HepG2 (cell line): ENCODE measurements around the gene EGFL8. TPM values are rescaled to one million over a fixed set of nuclear protein-coding genes. Genes with fewer than 3 reads are reported as not detected.

ENCODE experiments used
- ATF4 ChIP-seq, 2 experiments: fragments of 450-650 bp in 1 of 2; sonication (generic) in 1 of 2; formaldehyde crosslinking; IDR thresholded peaks; 2 replicates each; pipeline versions ENCODE4 v1.5.0 to v1.8.0; 2020 to 2022; ENCODE audit warnings: mild to moderate bottlenecking in 1 of 2, missing genetic modification reagents in 1 of 2
- CSRNP2 ChIP-seq: sonication (generic); formaldehyde crosslinking; conservative IDR thresholded peaks from 2 replicates; pipeline ENCODE4 v1.8.0; 2022; ENCODE audit warnings: low read depth, missing genetic modification reagents
- DNMT3B ChIP-seq: conservative IDR thresholded peaks from 2 replicates; pipeline ENCODE4 v1.6.1; 2016; ENCODE audit warnings: missing biosample characterization, control low read depth
- GABPA ChIP-seq, 2 experiments: IDR thresholded peaks; 2 replicates each; pipeline ENCODE4 v1.6.1; 2011 to 2016; ENCODE audit warnings: low read depth in 2 of 2, low read length in 1 of 2, missing biosample characterization in 1 of 2, missing genetic modification characterization in 1 of 2
- HNRNPL ChIP-seq: fragments of 200-400 bp; formaldehyde crosslinking; IDR thresholded peaks from 2 replicates; pipeline ENCODE4 v1.6.1; 2017; ENCODE audit warnings: mild to moderate bottlenecking, low read depth, low read length
- MAFG ChIP-seq: sonication (generic); formaldehyde crosslinking; IDR thresholded peaks from 2 replicates; pipeline ENCODE4 v1.5.1; 2020; ENCODE audit warnings: mild to moderate bottlenecking, missing genetic modification reagents
- NFIB ChIP-seq: sonication (generic); formaldehyde crosslinking; IDR thresholded peaks from 2 replicates; pipeline ENCODE4 v1.9.0; 2021; ENCODE audit warnings: missing genetic modification reagents, mild to moderate bottlenecking, borderline replicate concordance
- REPIN1 ChIP-seq: sonication (generic); formaldehyde crosslinking; IDR thresholded peaks from 2 replicates; pipeline ENCODE4 v1.8.0; 2022; ENCODE audit warnings: missing genetic modification reagents, low read depth, mild to moderate bottlenecking, borderline replicate concordance
- RXRB ChIP-seq: IDR thresholded peaks from 2 replicates; pipeline ENCODE4 v1.6.1; 2016; ENCODE audit warnings: borderline replicate concordance, missing genetic modification reagents, missing compliant biosample characterization
- SPEN ChIP-seq: sonication (generic); formaldehyde crosslinking; IDR thresholded peaks from 2 replicates; pipeline ENCODE4 v1.5.1; 2020; ENCODE audit warnings: low read depth, mild to moderate bottlenecking, missing genetic modification reagents
- TEF ChIP-seq: sonication (generic); formaldehyde crosslinking; IDR thresholded peaks from 2 replicates; pipeline ENCODE4 v1.5.0; 2020; ENCODE audit warnings: missing genetic modification reagents
- TERF1 ChIP-seq: sonication (generic); formaldehyde crosslinking; IDR thresholded peaks from 2 replicates; pipeline ENCODE4 v1.8.0; 2022; ENCODE audit warnings: mild to moderate bottlenecking, missing genetic modification reagents, moderate library complexity
- ZBTB2 ChIP-seq: sonication (generic); formaldehyde crosslinking; IDR thresholded peaks from 2 replicates; pipeline ENCODE4 v1.8.0; 2022; ENCODE audit warnings: low read depth, missing genetic modification reagents
- ZBTB38 ChIP-seq: sonication (generic); formaldehyde crosslinking; IDR thresholded peaks from 2 replicates; pipeline ENCODE4 v1.5.1; 2020; ENCODE audit warnings: mild to moderate bottlenecking, missing genetic modification reagents
- ZNF354B ChIP-seq: sonication (generic); formaldehyde crosslinking; IDR thresholded peaks from 2 replicates; pipeline ENCODE4 v1.8.0; 2022; ENCODE audit warnings: mild to moderate bottlenecking, missing genetic modification reagents
- ZNF484 ChIP-seq: sonication (generic); formaldehyde crosslinking; IDR thresholded peaks from 2 replicates; pipeline ENCODE4 v1.5.1; 2020; ENCODE audit warnings: mild to moderate bottlenecking, low read depth, missing genetic modification reagents, borderline replicate concordance
- ZNF549 ChIP-seq: sonication (generic); formaldehyde crosslinking; IDR thresholded peaks from 2 replicates; pipeline ENCODE4 v1.5.0; 2020; ENCODE audit warnings: missing genetic modification reagents
- ZNF552 ChIP-seq: sonication (generic); formaldehyde crosslinking; IDR thresholded peaks from 2 replicates; pipeline ENCODE4 v1.9.0; 2022; ENCODE audit warnings: missing genetic modification reagents, mild to moderate bottlenecking, borderline replicate concordance
- ZNF883 ChIP-seq: sonication (generic); formaldehyde crosslinking; IDR thresholded peaks from 2 replicates; pipeline ENCODE4 v1.5.1; 2020; ENCODE audit warnings: mild to moderate bottlenecking, missing genetic modification reagents; ENCODE audit errors: not compliant biosample characterization
- ZSCAN5A ChIP-seq: sonication (generic); formaldehyde crosslinking; IDR thresholded peaks from 2 replicates; pipeline ENCODE4 v1.8.0; 2022; ENCODE audit warnings: mild to moderate bottlenecking, missing genetic modification reagents, borderline replicate concordance
- polyA plus RNA-seq, 8 experiments: library from polyadenylated mRNA; depleted of rRNA in 3 of 8; stranded (reverse) in 7 of 8; unstranded in 1 of 8; fragments of >200 nt; fragmentation: Illumina TruSeq in 4 of 8; extraction: Trizol in 4 of 8; gene quantifications; 2 replicates each; pipeline versions ENCODE4 v1.2.1 to v1.2.3, GENCODE V29; 2011 to 2016; ENCODE audit warnings: low read depth in 4 of 8, missing spikeins in 1 of 8, mixed read lengths in 1 of 8; ENCODE audit not compliant: insufficient read depth in 1 of 8
- total RNA-seq, 5 experiments: library from RNA; depleted of rRNA; stranded (reverse); fragments of >200 nt; fragmentation: Illumina TruSeq; extraction: Trizol; gene quantifications; 2 replicates each; pipeline ENCODE4 v1.2.3, GENCODE V29; 2016; ENCODE audit warnings: low read depth in 1 of 5

Gene EGFL8
- total and polyA plus RNA-seq, 2 of the 13 experiments (the other 11 are each of a cell fraction or from before 2014, with no cell fraction given), result 10.0 to 11.5 TPM

- TF ChIP-seq ZNF484 (no peak), HNRNPL (peak; percentile 91), ZBTB38 (CRISPR knock-in tag) (no peak; the same call in 1 of the 2 replicates), ZNF549 (CRISPR knock-in tag) (no peak), MAFG (CRISPR knock-in tag) (no peak), ATF4 (CRISPR knock-in tag; IDR thresholded peaks at IDR 0.05) (peak in 1 of 2 experiments; percentile 12; a peak in 1 of 4 replicates), ZNF552 (CRISPR knock-in tag) (no peak; the same call in 1 of the 2 replicates), TERF1 (CRISPR knock-in tag) (no peak), DNMT3B (CRISPR knock-in tag) (0 out of 2 replicates have a peak, but pooled peaks have one; percentile 10), REPIN1 (CRISPR knock-in tag) (no peak), TEF (CRISPR knock-in tag) (no peak), NFIB (CRISPR knock-in tag) (no peak), RXRB (peak; percentile 35), SPEN (peak; percentile 85), ZSCAN5A (CRISPR knock-in tag) (peak; percentile 31; the same call in 1 of the 2 replicates), ZBTB2 (0 out of 2 replicates have a peak, but pooled peaks have one; percentile 14), ZNF354B (CRISPR knock-in tag) (peak; percentile 87; the same call in 1 of the 2 replicates), ZNF883 (CRISPR knock-in tag) (peak; percentile 27), GABPA (IDR thresholded peaks at IDR 0.05; ENCODE audit: low read depth, low read length) (peak; percentile 74), GABPA (CRISPR knock-in tag; IDR thresholded peaks at IDR 0.05; ENCODE audit: low read depth) (peak; percentile 95), CSRNP2 (CRISPR knock-in tag) (no peak)
These were observed 10.6 kb upstream of the EGFL8 start, which contains the start of gene PPT2 (continued) for GRCh38 chr6:32153564-32154513.
